HepG2 (cell line): ENCODE measurements around the gene BBC3. TPM values are rescaled to one million over a fixed set of nuclear protein-coding genes. Genes with fewer than 3 reads are reported as not detected.
A peak's percentile ranks its signal among the peaks of the same experiment; 100 is the strongest.

Source experiments
- ELF4 ChIP-seq: sonication (generic); formaldehyde crosslinking; IDR thresholded peaks from 2 replicates; pipeline ENCODE4 v1.5.0; 2020; ENCODE audit warnings: missing genetic modification reagents, mild to moderate bottlenecking, moderate library complexity, borderline replicate concordance
- GZF1 ChIP-seq: sonication (generic); formaldehyde crosslinking; IDR thresholded peaks from 2 replicates; pipeline ENCODE4 v1.5.1; 2020; ENCODE audit warnings: mild to moderate bottlenecking, missing genetic modification reagents
- MAFK ChIP-seq, 2 experiments: IDR thresholded peaks in 1 of 2; conservative IDR thresholded peaks in 1 of 2; 2 replicates each; pipeline ENCODE4 v1.6.1; 2011; ENCODE audit warnings: improper control_type of control experiment in 2 of 2, low read length in 2 of 2
- MAZ ChIP-seq, 2 experiments: sonication (generic) in 1 of 2; formaldehyde crosslinking in 1 of 2; IDR thresholded peaks; 2 replicates each; pipeline versions ENCODE4 v1.5.0 to v1.6.1; 2012 to 2020; ENCODE audit warnings: low read depth in 2 of 2, mild to moderate bottlenecking in 2 of 2, borderline replicate concordance in 1 of 2, improper control_type of control experiment in 1 of 2, low read length in 1 of 2, missing genetic modification reagents in 1 of 2, moderate library complexity in 1 of 2
- MEIS2 ChIP-seq: sonication (generic); formaldehyde crosslinking; IDR thresholded peaks from 2 replicates; pipeline ENCODE4 v1.9.0; 2021; ENCODE audit warnings: mild to moderate bottlenecking, missing genetic modification reagents
- NAIF1 ChIP-seq: sonication (generic); formaldehyde crosslinking; IDR thresholded peaks from 2 replicates; pipeline ENCODE4 v1.5.0; 2020; ENCODE audit warnings: mild to moderate bottlenecking, missing genetic modification reagents, borderline replicate concordance
- NR2C2 ChIP-seq: sonication (generic); formaldehyde crosslinking; IDR thresholded peaks from 2 replicates; pipeline ENCODE4 v1.4.0; 2020; ENCODE audit warnings: missing genetic modification reagents, mild to moderate bottlenecking, moderate library complexity, borderline replicate concordance
- RXRA ChIP-seq: sonication (generic); formaldehyde crosslinking; IDR thresholded peaks from 2 replicates; pipeline ENCODE4 v1.5.1; 2020; ENCODE audit warnings: missing genetic modification reagents
- SNAI1 ChIP-seq: sonication (generic); formaldehyde crosslinking; IDR thresholded peaks from 2 replicates; pipeline ENCODE4 v1.5.0; 2020; ENCODE audit warnings: mild to moderate bottlenecking, missing genetic modification reagents, borderline replicate concordance
- ZNF160 ChIP-seq: sonication (generic); formaldehyde crosslinking; IDR thresholded peaks from 2 replicates; pipeline ENCODE4 v1.8.0; 2022; ENCODE audit warnings: mild to moderate bottlenecking, inconsistent platforms, missing genetic modification reagents
- ZNF20 ChIP-seq: sonication (generic); formaldehyde crosslinking; IDR thresholded peaks from 2 replicates; pipeline ENCODE4 v1.4.0; 2020; ENCODE audit warnings: mild to moderate bottlenecking, moderate library complexity, missing genetic modification reagents
- ZNF329 ChIP-seq: sonication (generic); formaldehyde crosslinking; IDR thresholded peaks from 2 replicates; pipeline ENCODE4 v1.9.0; 2021; ENCODE audit warnings: low read depth, mild to moderate bottlenecking, missing genetic modification reagents
- ZNF350 ChIP-seq: sonication (generic); formaldehyde crosslinking; IDR thresholded peaks from 2 replicates; pipeline ENCODE4 v1.4.0; 2020; ENCODE audit warnings: mild to moderate bottlenecking, low read depth, missing genetic modification reagents, borderline replicate concordance
- polyA plus RNA-seq, 8 experiments: library from polyadenylated mRNA; depleted of rRNA in 3 of 8; stranded (reverse) in 7 of 8; unstranded in 1 of 8; fragments of >200 nt; fragmentation: Illumina TruSeq in 4 of 8; extraction: Trizol in 4 of 8; gene quantifications; 2 replicates each; pipeline versions ENCODE4 v1.2.1 to v1.2.3, GENCODE V29; 2011 to 2016; ENCODE audit warnings: low read depth in 4 of 8, missing spikeins in 1 of 8, mixed read lengths in 1 of 8; ENCODE audit not compliant: insufficient read depth in 1 of 8
- total RNA-seq, 5 experiments: library from RNA; depleted of rRNA; stranded (reverse); fragments of >200 nt; fragmentation: Illumina TruSeq; extraction: Trizol; gene quantifications; 2 replicates each; pipeline ENCODE4 v1.2.3, GENCODE V29; 2016; ENCODE audit warnings: low read depth in 1 of 5
- TF ChIP-seq, protein P1 (sequence below): sonication (generic); formaldehyde crosslinking; IDR thresholded peaks from 2 replicates; pipeline ENCODE4 v1.4.0; 2020; ENCODE audit warnings: mild to moderate bottlenecking, missing genetic modification reagents, borderline replicate concordance
- TF ChIP-seq, protein P2 (sequence below): sonication (generic); formaldehyde crosslinking; IDR thresholded peaks from 2 replicates; pipeline ENCODE4 v1.8.1; 2022; ENCODE audit warnings: mild to moderate bottlenecking, missing genetic modification reagents
- TF ChIP-seq, protein P3 (sequence below): sonication (generic); formaldehyde crosslinking; IDR thresholded peaks from 2 replicates; pipeline ENCODE4 v1.8.0; 2022; ENCODE audit warnings: mild to moderate bottlenecking, missing genetic modification reagents, moderate library complexity
- TF ChIP-seq, protein P4 (sequence below): sonication (generic); formaldehyde crosslinking; IDR thresholded peaks from 2 replicates; pipeline ENCODE4 v1.4.0; 2020; ENCODE audit warnings: missing genetic modification reagents

BBC3 gene
- total and polyA plus RNA-seq, 2 of the 13 experiments (the other 11 are each of a cell fraction or from before 2014, with no cell fraction given) = 6.1 to 8.8 TPM

DNA sequence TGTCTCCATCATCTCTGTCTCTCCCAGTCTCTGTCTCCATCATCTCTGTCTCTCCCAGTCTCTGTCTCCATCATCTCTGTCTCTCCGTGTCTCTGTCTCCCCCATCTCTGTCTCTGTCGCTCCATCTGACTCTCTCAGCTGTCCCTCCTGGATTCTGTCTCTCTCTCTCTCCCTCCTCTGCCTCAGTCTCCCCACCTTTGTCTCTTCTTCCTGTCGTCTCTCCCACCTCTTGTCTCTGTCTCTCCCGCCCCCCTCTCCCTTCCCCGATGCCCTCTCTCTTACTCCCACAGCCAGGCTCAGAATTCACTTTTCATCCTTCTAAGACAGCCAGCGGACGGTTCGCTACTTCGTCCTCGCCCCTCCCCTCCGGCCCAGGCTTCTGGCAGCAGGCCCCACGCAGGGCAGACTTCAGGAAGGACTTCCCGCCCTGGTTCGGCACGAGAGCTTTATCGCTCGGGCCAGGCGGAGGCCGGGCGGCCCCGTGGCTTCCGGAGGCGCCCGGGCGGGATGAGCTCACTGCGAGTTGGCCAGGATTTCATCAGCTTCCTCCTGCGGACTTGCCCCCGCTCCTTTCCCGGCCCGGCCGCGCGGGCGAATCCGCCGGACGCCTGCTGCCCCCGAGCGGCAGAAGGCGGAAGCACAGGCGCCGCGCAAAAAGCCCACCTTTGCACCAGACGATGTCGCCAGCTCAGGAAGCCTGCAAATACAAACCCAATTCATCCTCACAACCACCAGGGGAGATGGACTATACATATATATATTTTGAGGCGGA, 13.0 kb upstream of the BBC3 start (continued):
- TF ChIP-seq, protein P1, sequence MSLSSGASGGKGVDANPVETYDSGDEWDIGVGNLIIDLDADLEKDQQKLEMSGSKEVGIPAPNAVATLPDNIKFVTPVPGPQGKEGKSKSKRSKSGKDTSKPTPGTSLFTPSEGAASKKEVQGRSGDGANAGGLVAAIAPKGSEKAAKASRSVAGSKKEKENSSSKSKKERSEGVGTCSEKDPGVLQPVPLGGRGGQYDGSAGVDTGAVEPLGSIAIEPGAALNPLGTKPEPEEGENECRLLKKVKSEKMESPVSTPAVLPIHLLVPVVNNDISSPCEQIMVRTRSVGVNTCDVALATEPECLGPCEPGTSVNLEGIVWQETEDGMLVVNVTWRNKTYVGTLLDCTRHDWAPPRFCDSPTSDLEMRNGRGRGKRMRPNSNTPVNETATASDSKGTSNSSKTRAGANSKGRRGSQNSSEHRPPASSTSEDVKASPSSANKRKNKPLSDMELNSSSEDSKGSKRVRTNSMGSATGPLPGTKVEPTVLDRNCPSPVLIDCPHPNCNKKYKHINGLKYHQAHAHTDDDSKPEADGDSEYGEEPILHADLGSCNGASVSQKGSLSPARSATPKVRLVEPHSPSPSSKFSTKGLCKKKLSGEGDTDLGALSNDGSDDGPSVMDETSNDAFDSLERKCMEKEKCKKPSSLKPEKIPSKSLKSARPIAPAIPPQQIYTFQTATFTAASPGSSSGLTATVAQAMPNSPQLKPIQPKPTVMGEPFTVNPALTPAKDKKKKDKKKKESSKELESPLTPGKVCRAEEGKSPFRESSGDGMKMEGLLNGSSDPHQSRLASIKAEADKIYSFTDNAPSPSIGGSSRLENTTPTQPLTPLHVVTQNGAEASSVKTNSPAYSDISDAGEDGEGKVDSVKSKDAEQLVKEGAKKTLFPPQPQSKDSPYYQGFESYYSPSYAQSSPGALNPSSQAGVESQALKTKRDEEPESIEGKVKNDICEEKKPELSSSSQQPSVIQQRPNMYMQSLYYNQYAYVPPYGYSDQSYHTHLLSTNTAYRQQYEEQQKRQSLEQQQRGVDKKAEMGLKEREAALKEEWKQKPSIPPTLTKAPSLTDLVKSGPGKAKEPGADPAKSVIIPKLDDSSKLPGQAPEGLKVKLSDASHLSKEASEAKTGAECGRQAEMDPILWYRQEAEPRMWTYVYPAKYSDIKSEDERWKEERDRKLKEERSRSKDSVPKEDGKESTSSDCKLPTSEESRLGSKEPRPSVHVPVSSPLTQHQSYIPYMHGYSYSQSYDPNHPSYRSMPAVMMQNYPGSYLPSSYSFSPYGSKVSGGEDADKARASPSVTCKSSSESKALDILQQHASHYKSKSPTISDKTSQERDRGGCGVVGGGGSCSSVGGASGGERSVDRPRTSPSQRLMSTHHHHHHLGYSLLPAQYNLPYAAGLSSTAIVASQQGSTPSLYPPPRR (CRISPR knock-in tag) = peak; percentile 67; the same call in 1 of the 2 replicates
- TF ChIP-seq, protein P2, sequence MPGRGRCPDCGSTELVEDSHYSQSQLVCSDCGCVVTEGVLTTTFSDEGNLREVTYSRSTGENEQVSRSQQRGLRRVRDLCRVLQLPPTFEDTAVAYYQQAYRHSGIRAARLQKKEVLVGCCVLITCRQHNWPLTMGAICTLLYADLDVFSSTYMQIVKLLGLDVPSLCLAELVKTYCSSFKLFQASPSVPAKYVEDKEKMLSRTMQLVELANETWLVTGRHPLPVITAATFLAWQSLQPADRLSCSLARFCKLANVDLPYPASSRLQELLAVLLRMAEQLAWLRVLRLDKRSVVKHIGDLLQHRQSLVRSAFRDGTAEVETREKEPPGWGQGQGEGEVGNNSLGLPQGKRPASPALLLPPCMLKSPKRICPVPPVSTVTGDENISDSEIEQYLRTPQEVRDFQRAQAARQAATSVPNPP (CRISPR knock-in tag) = no peak
- TF ChIP-seq, protein P3, sequence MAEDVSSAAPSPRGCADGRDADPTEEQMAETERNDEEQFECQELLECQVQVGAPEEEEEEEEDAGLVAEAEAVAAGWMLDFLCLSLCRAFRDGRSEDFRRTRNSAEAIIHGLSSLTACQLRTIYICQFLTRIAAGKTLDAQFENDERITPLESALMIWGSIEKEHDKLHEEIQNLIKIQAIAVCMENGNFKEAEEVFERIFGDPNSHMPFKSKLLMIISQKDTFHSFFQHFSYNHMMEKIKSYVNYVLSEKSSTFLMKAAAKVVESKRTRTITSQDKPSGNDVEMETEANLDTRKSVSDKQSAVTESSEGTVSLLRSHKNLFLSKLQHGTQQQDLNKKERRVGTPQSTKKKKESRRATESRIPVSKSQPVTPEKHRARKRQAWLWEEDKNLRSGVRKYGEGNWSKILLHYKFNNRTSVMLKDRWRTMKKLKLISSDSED (CRISPR knock-in tag) = no peak
- peak; percentile 79; the same call in 1 of the 2 replicates for TF ChIP-seq ZNF329
- peak; percentile 71; the same call in 1 of the 2 replicates for TF ChIP-seq ELF4 (CRISPR knock-in tag)
- peak; percentile 52; the same call in 1 of the 2 replicates for TF ChIP-seq MEIS2 (CRISPR knock-in tag)
- no peak for TF ChIP-seq MAFK (conservative IDR thresholded peaks at IDR 0.05 in 1 of 2, IDR thresholded peaks at IDR 0.05 in 1 of 2; ENCODE audit: low read length in 2 of 2)
- TF ChIP-seq, protein P4, sequence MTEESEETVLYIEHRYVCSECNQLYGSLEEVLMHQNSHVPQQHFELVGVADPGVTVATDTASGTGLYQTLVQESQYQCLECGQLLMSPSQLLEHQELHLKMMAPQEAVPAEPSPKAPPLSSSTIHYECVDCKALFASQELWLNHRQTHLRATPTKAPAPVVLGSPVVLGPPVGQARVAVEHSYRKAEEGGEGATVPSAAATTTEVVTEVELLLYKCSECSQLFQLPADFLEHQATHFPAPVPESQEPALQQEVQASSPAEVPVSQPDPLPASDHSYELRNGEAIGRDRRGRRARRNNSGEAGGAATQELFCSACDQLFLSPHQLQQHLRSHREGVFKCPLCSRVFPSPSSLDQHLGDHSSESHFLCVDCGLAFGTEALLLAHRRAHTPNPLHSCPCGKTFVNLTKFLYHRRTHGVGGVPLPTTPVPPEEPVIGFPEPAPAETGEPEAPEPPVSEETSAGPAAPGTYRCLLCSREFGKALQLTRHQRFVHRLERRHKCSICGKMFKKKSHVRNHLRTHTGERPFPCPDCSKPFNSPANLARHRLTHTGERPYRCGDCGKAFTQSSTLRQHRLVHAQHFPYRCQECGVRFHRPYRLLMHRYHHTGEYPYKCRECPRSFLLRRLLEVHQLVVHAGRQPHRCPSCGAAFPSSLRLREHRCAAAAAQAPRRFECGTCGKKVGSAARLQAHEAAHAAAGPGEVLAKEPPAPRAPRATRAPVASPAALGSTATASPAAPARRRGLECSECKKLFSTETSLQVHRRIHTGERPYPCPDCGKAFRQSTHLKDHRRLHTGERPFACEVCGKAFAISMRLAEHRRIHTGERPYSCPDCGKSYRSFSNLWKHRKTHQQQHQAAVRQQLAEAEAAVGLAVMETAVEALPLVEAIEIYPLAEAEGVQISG (CRISPR knock-in tag) = peak; percentile 69
- TF ChIP-seq SNAI1 (CRISPR knock-in tag) = peak; percentile 94; the same call in 1 of the 2 replicates
- TF ChIP-seq ZNF160 (CRISPR knock-in tag) = 0 out of 2 replicates have a peak, but pooled peaks have one; percentile 44
- peak; percentile 78; the same call in 1 of the 2 replicates for TF ChIP-seq NAIF1 (CRISPR knock-in tag)
- TF ChIP-seq NR2C2 (CRISPR knock-in tag) = peak; percentile 61; the same call in 1 of the 2 replicates
- 0 out of 2 replicates have a peak, but pooled peaks have one; percentile 74 for TF ChIP-seq ZNF20 (CRISPR knock-in tag)
- TF ChIP-seq GZF1 (CRISPR knock-in tag) = no peak
- peak; percentile 99 for TF ChIP-seq MAZ (IDR thresholded peaks at IDR 0.05; ENCODE audit: borderline replicate concordance, low read depth, low read length)
- peak; percentile 99 for TF ChIP-seq MAZ (CRISPR knock-in tag; IDR thresholded peaks at IDR 0.05; ENCODE audit: low read depth)
- peak; percentile 95 for TF ChIP-seq ZNF350
- peak; percentile 50 for TF ChIP-seq RXRA
